Retinal pigment epithelial cell (primary cell): ENCODE measurements around the gene PET100.

ENCODE experiments used
- DNase-seq: peaks from one replicate; pipeline ENCODE4 v3.0.0-alpha.2; 2010; ENCODE audit warnings: low read depth
- H3K4me3 ChIP-seq: 2 replicates; pipeline ENCODE4 v1.5.1; 2011; ENCODE audit warnings: mild to moderate bottlenecking, low read length, control low read depth, moderate library complexity
- CTCF ChIP-seq: conservative IDR thresholded peaks from 2 replicates; pipeline ENCODE4 v1.5.1; 2011; ENCODE audit warnings: low read depth, low read length, control low read depth, inconsistent platforms

Gene PET100

GRCh38 chr19:7597689-7598088 is 31.9 kb upstream of the PET100 start:
- no peak for DNase-seq
- no peak overlapping the region for H3K4me3 ChIP-seq
- no peak for TF ChIP-seq CTCF

GRCh38 chr19:7598180-7598579 is 31.4 kb upstream of the PET100 start:
- DNase-seq = no peak
- no peak for TF ChIP-seq CTCF
- H3K4me3 ChIP-seq = no peak overlapping the region

GRCh38 chr19:7600721-7601120 is 28.9 kb upstream of the PET100 start:
- no peak overlapping the region for H3K4me3 ChIP-seq
- no peak for DNase-seq

GRCh38 chr19:7602240-7602934 is 27.2 kb upstream of the PET100 start:
- DNase-seq = no peak
- H3K4me3 ChIP-seq = no peak overlapping the region
- TF ChIP-seq CTCF = no peak

More at GRCh38 chr19:7600721-7601120, 28.9 kb upstream of the PET100 start:
- TF ChIP-seq CTCF = no peak

DNA sequence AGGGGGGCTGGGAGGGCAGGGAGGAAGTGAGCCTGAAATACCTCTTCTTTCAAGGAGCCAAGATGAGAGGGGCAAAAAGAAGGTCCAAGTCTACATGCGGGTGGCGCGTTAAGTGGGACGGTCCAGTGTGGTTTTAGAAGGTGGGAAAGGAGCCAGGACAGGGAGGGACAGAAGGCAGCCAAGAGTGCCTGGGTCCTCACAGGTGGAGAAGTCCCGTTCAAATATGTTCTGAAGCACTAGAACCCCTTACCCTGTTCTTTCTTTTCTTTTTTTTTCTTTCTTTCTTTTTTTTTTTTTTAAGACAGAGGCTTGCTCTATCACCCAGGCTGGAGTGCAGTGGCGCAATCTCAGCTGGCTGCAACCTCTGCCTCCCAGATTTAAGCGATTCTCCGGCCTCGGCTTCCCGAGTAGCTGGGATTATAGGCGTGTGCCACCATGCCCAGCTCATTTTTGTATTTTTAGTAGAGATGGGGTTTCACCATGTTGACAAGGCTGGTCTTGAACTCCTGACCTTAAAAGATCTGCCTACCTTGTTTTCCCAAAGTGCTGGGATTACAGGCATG is 26.6 kb upstream of the PET100 start:
- no peak overlapping the region for H3K4me3 ChIP-seq
- no peak for TF ChIP-seq CTCF
- DNase-seq = no peak

DNA sequence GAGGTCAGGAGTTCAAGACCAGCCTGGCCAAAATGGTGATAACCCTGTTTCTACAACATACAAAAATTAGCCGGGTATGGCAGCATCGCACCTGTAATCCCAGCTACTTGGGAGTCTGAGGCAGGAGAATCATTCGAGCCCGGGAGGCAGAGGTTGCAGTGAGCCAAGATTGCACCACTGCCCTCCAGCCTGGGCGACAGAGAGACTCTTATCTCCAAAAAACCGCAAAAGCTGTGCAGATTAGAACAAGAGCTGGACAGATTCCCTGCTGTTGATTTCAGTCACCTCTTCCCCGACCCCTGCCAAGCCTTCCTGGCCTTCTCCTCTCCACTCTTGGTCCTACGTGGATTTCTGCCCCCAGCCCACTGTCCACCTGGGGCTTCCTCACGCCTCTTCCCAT is 25.7 kb upstream of the PET100 start:
- no peak for DNase-seq
- H3K4me3 ChIP-seq = no peak overlapping the region
- no peak for TF ChIP-seq CTCF
